ENCODE results near the gene DBH. TPM values are rescaled to one million over a fixed set of nuclear protein-coding genes. Genes with fewer than 3 reads are reported as not detected.

The DBH gene
- total RNA-seq, 2 experiments from 2014 or later: not detected

GRCh38 chr9:133587466-133587865 is 48.7 kb upstream of the DBH start:
- H3K4me3 ChIP-seq (ENCODE audit: low read depth, low read length, poor library complexity, severe bottlenecking): no peak overlapping the region
- no peaks in the 10 kb centered on the region for H3K9me2 ChIP-seq (ENCODE audit: insufficient read depth, low read length)
- H3K36me3 ChIP-seq (ENCODE audit: insufficient read depth, low read length): no peaks in the 10 kb centered on the region
- H3K9me3 ChIP-seq (ENCODE audit: low read length): peaks cover 5% of the 10 kb centered on the region; the same call in 1 of the 2 replicates
- intact Hi-C loops (cut with micrococcal nuclease; ENCODE audit: unreplicated experiment): loop anchor here (5.0 kb wide), 1 partner anchor 55 kb away; the partner anchor contains the start of gene ADAMTSL2
- TF ChIP-seq, protein P1, sequence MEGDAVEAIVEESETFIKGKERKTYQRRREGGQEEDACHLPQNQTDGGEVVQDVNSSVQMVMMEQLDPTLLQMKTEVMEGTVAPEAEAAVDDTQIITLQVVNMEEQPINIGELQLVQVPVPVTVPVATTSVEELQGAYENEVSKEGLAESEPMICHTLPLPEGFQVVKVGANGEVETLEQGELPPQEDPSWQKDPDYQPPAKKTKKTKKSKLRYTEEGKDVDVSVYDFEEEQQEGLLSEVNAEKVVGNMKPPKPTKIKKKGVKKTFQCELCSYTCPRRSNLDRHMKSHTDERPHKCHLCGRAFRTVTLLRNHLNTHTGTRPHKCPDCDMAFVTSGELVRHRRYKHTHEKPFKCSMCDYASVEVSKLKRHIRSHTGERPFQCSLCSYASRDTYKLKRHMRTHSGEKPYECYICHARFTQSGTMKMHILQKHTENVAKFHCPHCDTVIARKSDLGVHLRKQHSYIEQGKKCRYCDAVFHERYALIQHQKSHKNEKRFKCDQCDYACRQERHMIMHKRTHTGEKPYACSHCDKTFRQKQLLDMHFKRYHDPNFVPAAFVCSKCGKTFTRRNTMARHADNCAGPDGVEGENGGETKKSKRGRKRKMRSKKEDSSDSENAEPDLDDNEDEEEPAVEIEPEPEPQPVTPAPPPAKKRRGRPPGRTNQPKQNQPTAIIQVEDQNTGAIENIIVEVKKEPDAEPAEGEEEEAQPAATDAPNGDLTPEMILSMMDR (conservative IDR thresholded peaks at IDR 0.05; ENCODE audit: low read length): no peak
- TF ChIP-seq EZH2phosphoT487 (IDR thresholded peaks at IDR 0.05; ENCODE audit: borderline replicate concordance, low read depth, low read length): no peak
- no peak overlapping the region for H2AFZ ChIP-seq (ENCODE audit: low read length)
- H3K4me1 ChIP-seq (ENCODE audit: insufficient read depth, low read length, poor library complexity, severe bottlenecking): peaks cover 48% of the 10 kb centered on the region
- BruUV-seq (replicated peaks): no TSS peak
- no peaks in the 10 kb centered on the region for H3K79me2 ChIP-seq (ENCODE audit: insufficient read depth, low read depth, low read length)
- ChIA-PET POLR2A (no interaction called here), CTCF (ENCODE audit: unreplicated experiment) (no interaction called here)
- no peak for DNase-seq (ENCODE audit: low spot score)
- no peak overlapping the region for H3K4me2 ChIP-seq (ENCODE audit: low read length)
- H3K27ac ChIP-seq (ENCODE audit: low read depth, low read length, poor library complexity, severe bottlenecking): no peak overlapping the region
- H4K20me1 ChIP-seq (ENCODE audit: insufficient read depth, low read length): no peaks in the 10 kb centered on the region

DNA sequence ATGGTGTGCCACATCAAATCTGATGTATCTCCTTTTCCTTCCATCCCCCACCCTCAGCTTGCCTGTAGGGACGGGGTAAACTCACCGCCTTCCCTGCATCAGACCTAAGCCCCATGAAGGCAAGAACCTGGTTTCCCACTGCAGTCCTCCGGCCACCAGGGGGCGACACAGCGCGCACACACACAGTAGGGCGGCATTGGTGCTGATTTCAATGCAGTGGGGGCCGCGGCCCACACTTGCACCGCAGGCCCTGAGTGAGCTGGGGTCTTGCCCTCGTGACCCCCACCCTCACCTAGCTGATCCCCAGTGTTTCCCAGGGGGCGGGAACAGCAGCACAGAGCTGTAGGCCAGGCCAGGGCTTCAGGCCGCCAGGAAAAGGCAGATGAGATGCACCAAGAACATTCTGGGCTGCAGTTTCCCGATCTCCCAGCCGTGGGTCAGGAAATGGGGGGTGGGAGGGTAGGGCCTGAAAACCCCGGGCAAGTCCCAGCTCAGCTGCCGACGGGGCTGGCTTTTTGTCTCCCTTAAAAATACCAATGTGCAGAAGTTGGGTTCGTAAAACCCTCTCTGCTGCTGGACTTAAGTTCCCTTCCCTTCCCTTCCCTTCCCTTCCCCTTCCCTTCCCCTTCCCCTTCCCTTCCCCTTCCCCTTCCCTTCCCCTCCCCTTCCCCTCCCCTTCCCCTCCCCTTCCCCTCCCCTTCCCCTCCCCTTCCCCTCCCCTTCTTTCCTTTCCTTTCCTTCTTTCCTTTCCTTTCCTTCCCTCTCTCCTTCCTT is 46.5 kb upstream of the DBH start:
- Histone ChIP-seq H3K27ac (ENCODE audit: low read depth, low read length, poor library complexity, severe bottlenecking) (no peak overlapping the region), H3K4me1 (ENCODE audit: insufficient read depth, low read length, poor library complexity, severe bottlenecking) (peaks cover 26% of the 10 kb centered on the region), H3K9me2 (ENCODE audit: insufficient read depth, low read length) (no peaks in the 10 kb centered on the region), H3K79me2 (ENCODE audit: insufficient read depth, low read depth, low read length) (no peaks in the 10 kb centered on the region), H3K36me3 (ENCODE audit: insufficient read depth, low read length) (no peaks in the 10 kb centered on the region), H3K9me3 (ENCODE audit: low read length) (peaks cover 5% of the 10 kb centered on the region; the same call in 1 of the 2 replicates), H4K20me1 (ENCODE audit: insufficient read depth, low read length) (no peaks in the 10 kb centered on the region), H2AFZ (ENCODE audit: low read length) (no peak overlapping the region), H3K4me2 (ENCODE audit: low read length) (no peak overlapping the region), H3K4me3 (ENCODE audit: low read depth, low read length, poor library complexity, severe bottlenecking) (no peak overlapping the region)
- no peak for TF ChIP-seq EZH2phosphoT487 (IDR thresholded peaks at IDR 0.05; ENCODE audit: borderline replicate concordance, low read depth, low read length)
- TF ChIP-seq, protein P1 (conservative IDR thresholded peaks at IDR 0.05; ENCODE audit: low read length): peak; percentile 93
- no TSS peak for BruUV-seq (replicated peaks)
- ChIA-PET POLR2A (no interaction called here), CTCF (ENCODE audit: unreplicated experiment) (no interaction called here)
- peak; percentile 66 for DNase-seq (ENCODE audit: low spot score)
- intact Hi-C loops (cut with micrococcal nuclease; ENCODE audit: unreplicated experiment): loop anchor here (5.0 kb wide), 1 partner anchor 57 kb away; the partner anchor contains the start of gene ADAMTSL2

DNA sequence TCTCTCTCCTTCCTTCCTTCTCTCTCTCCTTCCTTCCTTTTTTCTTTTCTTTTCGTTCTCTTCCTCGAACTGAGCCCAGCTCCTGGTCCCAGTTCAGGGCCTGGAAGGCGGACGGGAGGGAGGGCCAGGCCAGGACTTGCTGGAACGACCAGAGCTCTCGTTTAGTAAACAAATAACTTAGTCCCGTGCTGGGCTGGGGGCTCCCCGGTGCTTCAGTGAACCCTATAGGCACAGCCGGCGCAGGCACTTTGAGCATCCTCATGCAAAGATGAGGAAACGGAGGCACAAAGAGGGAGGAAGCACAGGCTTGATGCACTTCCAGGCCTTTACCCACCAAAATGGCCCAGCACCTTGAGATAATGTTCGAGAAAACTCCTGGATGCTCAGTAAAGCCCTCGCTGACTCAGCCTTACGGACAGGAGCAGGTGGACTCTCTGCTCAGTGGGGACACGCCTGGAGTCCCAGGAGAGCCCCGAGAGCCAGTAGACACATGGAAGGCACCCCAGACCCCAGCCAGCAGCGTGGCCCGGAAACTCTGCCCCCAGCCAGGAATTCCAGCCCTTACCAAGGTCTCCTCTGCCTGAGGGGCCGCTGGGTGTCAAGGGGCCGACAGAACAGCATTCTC is 45.8 kb upstream of the DBH start:
- no peaks in the 10 kb centered on the region for H3K79me2 ChIP-seq (ENCODE audit: insufficient read depth, low read depth, low read length)
- no peak for TF ChIP-seq EZH2phosphoT487 (IDR thresholded peaks at IDR 0.05; ENCODE audit: borderline replicate concordance, low read depth, low read length)
- TF ChIP-seq, protein P1 (conservative IDR thresholded peaks at IDR 0.05; ENCODE audit: low read length): no peak
- peaks cover 5% of the 10 kb centered on the region; the same call in 1 of the 2 replicates for H3K9me3 ChIP-seq (ENCODE audit: low read length)
- H4K20me1 ChIP-seq (ENCODE audit: insufficient read depth, low read length): no peaks in the 10 kb centered on the region
- BruUV-seq (replicated peaks): no TSS peak
- H2AFZ ChIP-seq (ENCODE audit: low read length): no peak overlapping the region
- H3K36me3 ChIP-seq (ENCODE audit: insufficient read depth, low read length): no peaks in the 10 kb centered on the region
- no peak overlapping the region for H3K27ac ChIP-seq (ENCODE audit: low read depth, low read length, poor library complexity, severe bottlenecking)
- H3K4me2 ChIP-seq (ENCODE audit: low read length): no peak overlapping the region
- ChIA-PET CTCF (ENCODE audit: unreplicated experiment) (no interaction called here), POLR2A (no interaction called here)
- intact Hi-C loops (cut with micrococcal nuclease; ENCODE audit: unreplicated experiment): no loop called here
- no peaks in the 10 kb centered on the region for H3K9me2 ChIP-seq (ENCODE audit: insufficient read depth, low read length)
- no peak for DNase-seq (ENCODE audit: low spot score)
- H3K4me3 ChIP-seq (ENCODE audit: low read depth, low read length, poor library complexity, severe bottlenecking): no peak overlapping the region
- H3K4me1 ChIP-seq (ENCODE audit: insufficient read depth, low read length, poor library complexity, severe bottlenecking): peaks cover 19% of the 10 kb centered on the region
